ENCODE measurements around the gene SLC25A52. TPM values are rescaled to one million over a fixed set of nuclear protein-coding genes. Genes with fewer than 3 reads are reported as not detected.

Gene SLC25A52
- total RNA-seq, 1 donor from 2014 or later, result not detected

DNA sequence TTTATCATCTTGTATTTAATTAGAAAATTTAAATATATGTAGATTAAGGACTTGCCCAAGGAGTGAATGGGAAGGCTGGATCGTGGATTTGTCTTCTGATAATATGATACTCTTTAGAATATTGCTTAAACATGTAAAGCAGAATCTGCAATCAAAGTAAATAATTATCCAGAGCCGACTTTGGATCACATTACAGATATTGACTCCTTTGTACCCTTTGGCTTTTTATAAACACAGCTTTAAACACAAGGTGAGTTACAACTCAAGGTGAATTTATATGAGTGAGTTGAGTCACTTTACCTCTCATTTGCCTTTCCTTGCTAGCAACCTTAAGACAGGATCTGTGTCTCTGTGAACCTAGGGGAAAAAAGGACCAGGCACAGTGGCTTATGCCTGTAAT is 37.7 kb upstream of the SLC25A52 start:
- H3K4me1 Mint-ChIP-seq (ENCODE audit: low read depth, unreplicated experiment), result no peaks in the 10 kb centered on the region
- Histone ChIP-seq H3K4me3 (ENCODE audit: insufficient read depth, low read depth, low read length) (no peak overlapping the region), H3K9ac (ENCODE audit: low read length) (no peak overlapping the region), H3K4me2 (ENCODE audit: low read length) (no peak overlapping the region), H2AFZ (ENCODE audit: low read depth, low read length) (no peak overlapping the region), H3K9me3 (ENCODE audit: insufficient read depth, low read depth, low read length) (no peaks in the 10 kb centered on the region), H3K36me3 (ENCODE audit: insufficient read depth, low read length) (no peaks in the 10 kb centered on the region), H4K20me1 (ENCODE audit: insufficient read depth, low read length) (no peaks in the 10 kb centered on the region), H3K79me2 (ENCODE audit: insufficient read depth, low read length) (no peaks in the 10 kb centered on the region), H3K27ac (ENCODE audit: low read depth, low read length) (no peak overlapping the region), H3K27me3 (ENCODE audit: insufficient read depth, low read length) (no peaks in the 10 kb centered on the region), H3K4me1 (ENCODE audit: insufficient read depth, low read length) (no peaks in the 10 kb centered on the region)
- H3K4me3 Mint-ChIP-seq (ENCODE audit: unreplicated experiment), result no peak overlapping the region
- TF ChIP-seq, protein P1, sequence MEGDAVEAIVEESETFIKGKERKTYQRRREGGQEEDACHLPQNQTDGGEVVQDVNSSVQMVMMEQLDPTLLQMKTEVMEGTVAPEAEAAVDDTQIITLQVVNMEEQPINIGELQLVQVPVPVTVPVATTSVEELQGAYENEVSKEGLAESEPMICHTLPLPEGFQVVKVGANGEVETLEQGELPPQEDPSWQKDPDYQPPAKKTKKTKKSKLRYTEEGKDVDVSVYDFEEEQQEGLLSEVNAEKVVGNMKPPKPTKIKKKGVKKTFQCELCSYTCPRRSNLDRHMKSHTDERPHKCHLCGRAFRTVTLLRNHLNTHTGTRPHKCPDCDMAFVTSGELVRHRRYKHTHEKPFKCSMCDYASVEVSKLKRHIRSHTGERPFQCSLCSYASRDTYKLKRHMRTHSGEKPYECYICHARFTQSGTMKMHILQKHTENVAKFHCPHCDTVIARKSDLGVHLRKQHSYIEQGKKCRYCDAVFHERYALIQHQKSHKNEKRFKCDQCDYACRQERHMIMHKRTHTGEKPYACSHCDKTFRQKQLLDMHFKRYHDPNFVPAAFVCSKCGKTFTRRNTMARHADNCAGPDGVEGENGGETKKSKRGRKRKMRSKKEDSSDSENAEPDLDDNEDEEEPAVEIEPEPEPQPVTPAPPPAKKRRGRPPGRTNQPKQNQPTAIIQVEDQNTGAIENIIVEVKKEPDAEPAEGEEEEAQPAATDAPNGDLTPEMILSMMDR (IDR thresholded peaks at IDR 0.05; ENCODE audit: insufficient read depth, low read depth, low read length), result no peak
- no peak for TF ChIP-seq EZH2 (IDR thresholded peaks at IDR 0.05; ENCODE audit: insufficient read depth, low read length)
- H3K9me3 Mint-ChIP-seq (ENCODE audit: unreplicated experiment), result no peaks in the 10 kb centered on the region
- no peak overlapping the region for H3K27ac Mint-ChIP-seq (ENCODE audit: unreplicated experiment)
- no peak for FAIRE-seq
- H3K27me3 Mint-ChIP-seq (ENCODE audit: low read depth, unreplicated experiment), result no peaks in the 10 kb centered on the region
- DNase-seq (ENCODE audit: low read depth), result no peak
- H3K36me3 Mint-ChIP-seq (ENCODE audit: low read depth, unreplicated experiment), result no peaks in the 10 kb centered on the region

DNA sequence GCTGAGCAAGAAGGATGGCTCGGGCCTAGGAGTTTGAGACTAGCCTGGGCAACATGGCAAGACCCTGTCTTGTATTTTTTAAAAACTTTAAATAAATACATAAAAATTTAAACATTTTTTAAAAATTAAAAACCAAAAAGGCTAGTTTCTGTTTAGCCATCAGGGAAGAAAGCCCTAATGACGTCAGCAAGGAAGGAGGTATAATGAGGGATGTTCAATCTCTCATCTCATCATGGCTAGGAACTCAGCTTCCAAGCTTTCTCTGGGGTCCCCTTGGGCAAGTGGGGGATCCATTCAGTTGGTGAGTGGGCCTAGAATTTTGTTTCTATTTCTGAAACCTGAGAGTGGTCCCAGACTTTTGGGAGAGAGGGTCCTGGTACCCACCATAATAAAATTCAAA is 35.1 kb upstream of the SLC25A52 start:
- H3K27me3 Mint-ChIP-seq (ENCODE audit: low read depth, unreplicated experiment), result no peaks in the 10 kb centered on the region
- Histone ChIP-seq H3K9ac (ENCODE audit: low read length) (no peak overlapping the region), H3K27ac (ENCODE audit: low read depth, low read length) (no peak overlapping the region), H3K4me2 (ENCODE audit: low read length) (no peak overlapping the region), H3K9me3 (ENCODE audit: insufficient read depth, low read depth, low read length) (no peaks in the 10 kb centered on the region), H3K27me3 (ENCODE audit: insufficient read depth, low read length) (no peaks in the 10 kb centered on the region), H3K4me3 (ENCODE audit: insufficient read depth, low read depth, low read length) (no peak overlapping the region), H3K4me1 (ENCODE audit: insufficient read depth, low read length) (no peaks in the 10 kb centered on the region), H3K36me3 (ENCODE audit: insufficient read depth, low read length) (no peaks in the 10 kb centered on the region), H2AFZ (ENCODE audit: low read depth, low read length) (no peak overlapping the region), H4K20me1 (ENCODE audit: insufficient read depth, low read length) (no peaks in the 10 kb centered on the region), H3K79me2 (ENCODE audit: insufficient read depth, low read length) (no peaks in the 10 kb centered on the region)
- no peak for TF ChIP-seq EZH2 (IDR thresholded peaks at IDR 0.05; ENCODE audit: insufficient read depth, low read length)
- TF ChIP-seq, protein P1 (IDR thresholded peaks at IDR 0.05; ENCODE audit: insufficient read depth, low read depth, low read length), result no peak
- H3K36me3 Mint-ChIP-seq (ENCODE audit: low read depth, unreplicated experiment), result no peaks in the 10 kb centered on the region
- H3K4me3 Mint-ChIP-seq (ENCODE audit: unreplicated experiment), result no peak overlapping the region
- no peak for DNase-seq (ENCODE audit: low read depth)
- no peaks in the 10 kb centered on the region for H3K4me1 Mint-ChIP-seq (ENCODE audit: low read depth, unreplicated experiment)
- H3K9me3 Mint-ChIP-seq (ENCODE audit: unreplicated experiment), result no peaks in the 10 kb centered on the region
- H3K27ac Mint-ChIP-seq (ENCODE audit: unreplicated experiment), result no peak overlapping the region
- FAIRE-seq, result no peak

DNA sequence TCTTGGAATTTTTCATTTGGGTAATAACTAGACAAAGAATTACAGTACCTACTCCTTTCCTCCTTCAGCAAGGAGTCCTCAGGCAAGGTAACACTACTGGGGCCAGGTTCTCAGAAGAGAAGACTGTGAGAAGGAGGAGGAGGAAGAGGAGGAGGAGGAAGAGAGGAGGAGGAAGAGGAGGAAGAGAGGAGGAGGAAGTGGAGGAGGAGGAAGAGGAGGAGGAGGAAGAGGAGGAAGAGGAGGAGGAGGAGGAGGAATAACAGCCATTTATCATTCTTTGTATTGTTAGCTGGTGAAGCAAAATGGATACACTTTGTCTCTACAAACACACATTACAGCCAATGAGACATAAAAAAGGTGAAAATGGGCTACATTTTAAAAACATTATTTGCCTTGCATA is 32.9 kb upstream of the SLC25A52 start:
- Mint-ChIP-seq H3K27ac (ENCODE audit: unreplicated experiment) (no peak overlapping the region), H3K36me3 (ENCODE audit: low read depth, unreplicated experiment) (no peaks in the 10 kb centered on the region), H3K9me3 (ENCODE audit: unreplicated experiment) (no peaks in the 10 kb centered on the region), H3K4me1 (ENCODE audit: low read depth, unreplicated experiment) (no peaks in the 10 kb centered on the region), H3K27me3 (ENCODE audit: low read depth, unreplicated experiment) (peaks cover 3% of the 10 kb centered on the region), H3K4me3 (ENCODE audit: unreplicated experiment) (no peak overlapping the region)
- no peak overlapping the region for H3K4me3 ChIP-seq (ENCODE audit: insufficient read depth, low read depth, low read length)
- no peak for FAIRE-seq
- no peaks in the 10 kb centered on the region for H3K4me1 ChIP-seq (ENCODE audit: insufficient read depth, low read length)
- H3K9ac ChIP-seq (ENCODE audit: low read length), result no peak overlapping the region
- H3K9me3 ChIP-seq (ENCODE audit: insufficient read depth, low read depth, low read length), result no peaks in the 10 kb centered on the region
- H3K27me3 ChIP-seq (ENCODE audit: insufficient read depth, low read length), result no peaks in the 10 kb centered on the region
- TF ChIP-seq, protein P1 (IDR thresholded peaks at IDR 0.05; ENCODE audit: insufficient read depth, low read depth, low read length), result no peak
- TF ChIP-seq EZH2 (IDR thresholded peaks at IDR 0.05; ENCODE audit: insufficient read depth, low read length), result no peak
- H4K20me1 ChIP-seq (ENCODE audit: insufficient read depth, low read length), result no peaks in the 10 kb centered on the region
- H3K27ac ChIP-seq (ENCODE audit: low read depth, low read length), result no peak overlapping the region
- no peak for DNase-seq (ENCODE audit: low read depth)
- H2AFZ ChIP-seq (ENCODE audit: low read depth, low read length), result no peak overlapping the region
- H3K4me2 ChIP-seq (ENCODE audit: low read length), result no peak overlapping the region
- H3K79me2 ChIP-seq (ENCODE audit: insufficient read depth, low read length), result no peaks in the 10 kb centered on the region
- H3K36me3 ChIP-seq (ENCODE audit: insufficient read depth, low read length), result no peaks in the 10 kb centered on the region
